GM19043 (cell line): Measurements from ENCODE around the gene GMFB.

Source experiments
- ATAC-seq: cut with Tn5 transposase; IDR thresholded peaks from one replicate; pipeline ENCODE4 v1.9.1; 2021; ENCODE audit warnings: low read depth; ENCODE audit not compliant: unreplicated experiment

The GMFB gene

DNA sequence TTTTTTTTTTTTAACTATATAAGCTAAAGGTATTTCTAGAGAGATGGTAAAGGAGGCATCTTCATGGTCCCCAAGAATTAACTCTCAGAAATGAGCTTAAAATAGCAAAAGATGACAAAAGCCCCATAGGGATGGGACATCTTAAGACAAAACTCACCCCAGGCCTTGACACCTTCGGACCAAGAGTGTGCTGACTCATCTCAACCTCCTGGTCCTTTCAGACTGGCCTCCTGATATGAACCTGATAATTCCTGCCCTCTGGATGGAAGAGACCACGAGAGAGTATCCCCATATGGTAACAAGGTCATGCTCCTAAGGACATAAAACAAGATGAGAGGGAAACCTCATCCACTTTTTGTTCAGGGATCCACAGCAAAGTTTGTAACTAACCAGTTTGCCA lies 8.4 kb upstream of the GMFB start:
- no peak for ATAC-seq

DNA sequence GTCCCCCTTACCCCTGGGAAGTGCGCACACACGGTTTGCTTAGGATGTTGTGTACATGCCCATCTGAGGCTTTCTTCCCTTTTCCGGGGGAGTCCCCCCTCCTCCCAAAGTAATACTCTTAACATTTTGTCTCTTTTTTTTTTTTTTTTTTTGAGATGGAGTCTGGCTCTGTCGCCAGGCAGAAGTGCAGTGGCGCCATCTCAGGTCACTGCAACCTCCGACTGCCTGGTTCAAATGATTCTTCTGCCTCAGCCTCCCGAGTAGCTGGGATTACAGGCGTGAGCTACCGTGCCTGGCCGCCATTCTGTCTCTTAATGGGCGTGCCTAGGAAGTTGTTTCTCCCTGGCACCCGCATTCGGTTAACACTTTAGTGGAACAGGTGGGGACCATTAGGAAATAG lies 4.5 kb upstream of the GMFB start:
- no peak for ATAC-seq

DNA sequence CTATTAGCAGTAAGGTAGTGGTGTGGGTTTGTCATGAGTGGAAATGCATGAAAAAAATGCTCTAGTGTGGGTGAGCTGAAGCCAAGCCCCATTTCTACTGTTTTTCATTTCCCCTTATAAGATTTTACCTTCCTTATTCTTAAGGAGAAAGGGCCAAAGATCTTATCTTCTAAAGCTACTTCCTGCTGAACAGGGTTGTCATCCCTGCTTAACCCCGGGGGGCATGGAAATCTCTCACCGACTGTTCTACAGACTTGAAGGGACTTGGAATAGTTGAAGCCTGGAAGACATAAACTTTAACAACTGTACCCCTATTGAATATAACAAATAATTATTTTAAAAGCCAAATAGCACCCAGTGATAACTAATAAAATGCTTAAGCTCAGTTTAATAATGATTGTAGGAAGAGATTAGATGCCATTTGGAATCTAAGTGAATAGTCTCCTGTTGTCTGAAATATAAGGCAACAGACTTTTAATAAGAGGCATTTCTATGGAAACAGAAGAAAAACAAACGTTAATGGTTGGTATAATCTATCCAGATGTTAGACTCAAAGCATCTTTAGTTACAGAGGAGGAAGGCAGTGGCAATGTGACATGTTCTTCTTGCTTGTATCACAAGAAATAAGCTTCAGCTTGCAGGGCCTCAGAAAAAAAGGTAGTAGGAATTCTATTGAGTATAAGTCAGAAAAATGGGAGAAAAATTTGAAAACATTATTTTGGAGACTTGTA lies 1.8 kb upstream of the GMFB start:
- no peak for ATAC-seq

GRCh38 chr14:54489731-54490444 lies 1.1 kb upstream of the GMFB start:
- no peak for ATAC-seq

DNA sequence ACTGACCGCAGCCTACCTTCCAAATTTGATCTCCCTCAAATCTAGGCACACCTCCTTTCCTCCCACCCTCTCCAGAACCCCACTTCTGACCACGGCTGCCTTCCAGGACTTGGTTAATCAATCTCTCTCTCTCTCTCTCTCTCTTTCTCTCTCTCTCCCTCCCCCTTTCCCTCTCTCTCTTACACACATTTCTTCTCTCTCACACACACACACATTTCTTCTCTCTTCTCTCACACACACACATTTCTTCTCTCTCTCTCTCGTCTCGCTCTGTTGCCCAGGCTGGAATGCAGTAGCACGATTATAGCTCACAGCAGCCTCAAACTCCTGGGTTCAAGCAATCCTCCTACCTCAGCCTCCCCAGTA lies 521 bp upstream of the GMFB start:
- peak; percentile 19 for ATAC-seq

DNA sequence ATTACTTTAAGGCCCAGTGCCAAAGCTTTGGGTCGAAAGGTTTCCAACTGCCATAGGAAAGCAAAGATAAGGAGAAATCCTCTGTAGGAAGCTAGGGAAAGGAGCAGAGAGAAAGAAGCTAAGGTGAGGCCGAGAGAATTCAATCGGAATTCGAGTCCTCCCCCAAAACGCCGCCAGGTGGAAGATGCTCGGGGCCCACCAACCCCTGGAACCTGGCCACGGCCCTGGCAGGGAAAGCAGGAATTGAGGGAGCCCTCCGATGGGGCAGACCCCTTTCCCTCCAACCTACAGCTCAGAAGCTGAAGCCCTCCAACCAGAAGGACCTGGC lies 498 bp downstream of the GMFB start:
- no peak for ATAC-seq

- ATAC-seq, result no peak
These were observed 1.0 kb downstream of the GMFB start for GRCh38 chr14:54487771-54488170.

- ATAC-seq, result no peak
These were observed 2.1 kb downstream of the GMFB start for GRCh38 chr14:54486685-54487084.

DNA sequence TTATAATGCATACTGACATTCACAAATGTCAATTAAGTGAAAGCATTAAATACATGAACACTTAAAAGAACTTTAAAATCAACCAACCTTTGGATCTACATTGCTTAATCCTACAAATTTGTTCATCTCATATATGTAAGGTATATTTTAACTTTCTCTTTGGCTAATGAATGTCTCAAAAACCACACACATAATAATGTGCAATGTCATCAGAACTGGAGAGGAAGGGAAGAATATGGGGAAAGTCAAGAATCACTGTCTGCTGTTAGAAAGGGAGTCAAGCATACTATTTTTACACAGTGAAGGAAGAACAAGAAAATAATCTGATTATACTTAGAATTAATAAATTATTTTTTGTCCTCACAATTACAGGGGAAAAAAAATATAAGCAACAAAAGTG lies 4.9 kb downstream of the GMFB start:
- ATAC-seq, result no peak

GRCh38 chr14:54483073-54483745 lies 5.6 kb downstream of the GMFB start:
- no peak for ATAC-seq

GRCh38 chr14:54481695-54482094 lies 7.1 kb downstream of the GMFB start:
- ATAC-seq, result no peak

- ATAC-seq, result no peak
These were observed 7.8 kb downstream of the GMFB start for GRCh38 chr14:54480830-54481562.

- ATAC-seq, result no peak
These were observed 10.1 kb downstream of the GMFB start for GRCh38 chr14:54478636-54479215.

DNA sequence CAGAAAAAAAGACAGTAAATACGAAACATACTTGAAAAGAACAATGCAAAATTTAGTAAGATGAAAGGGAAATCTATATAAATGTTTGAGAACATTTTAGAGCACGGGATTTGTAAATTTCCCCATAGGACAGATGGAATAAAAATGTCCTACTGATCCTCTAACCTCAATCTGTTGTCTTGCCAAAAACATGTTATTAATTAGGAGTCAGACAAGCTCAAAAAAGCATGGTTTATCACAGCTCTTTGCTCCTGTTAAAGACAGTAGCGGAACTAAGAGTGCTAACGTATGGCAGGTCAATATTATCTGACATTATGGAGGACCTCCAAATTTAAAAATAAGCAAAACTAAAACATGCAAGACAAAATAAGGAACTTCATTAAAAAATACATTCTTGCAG lies 12.9 kb downstream of the GMFB start:
- ATAC-seq, result no peak

- no peak for ATAC-seq
These were observed 13.4 kb downstream of the GMFB start for GRCh38 chr14:54475187-54475899.

DNA sequence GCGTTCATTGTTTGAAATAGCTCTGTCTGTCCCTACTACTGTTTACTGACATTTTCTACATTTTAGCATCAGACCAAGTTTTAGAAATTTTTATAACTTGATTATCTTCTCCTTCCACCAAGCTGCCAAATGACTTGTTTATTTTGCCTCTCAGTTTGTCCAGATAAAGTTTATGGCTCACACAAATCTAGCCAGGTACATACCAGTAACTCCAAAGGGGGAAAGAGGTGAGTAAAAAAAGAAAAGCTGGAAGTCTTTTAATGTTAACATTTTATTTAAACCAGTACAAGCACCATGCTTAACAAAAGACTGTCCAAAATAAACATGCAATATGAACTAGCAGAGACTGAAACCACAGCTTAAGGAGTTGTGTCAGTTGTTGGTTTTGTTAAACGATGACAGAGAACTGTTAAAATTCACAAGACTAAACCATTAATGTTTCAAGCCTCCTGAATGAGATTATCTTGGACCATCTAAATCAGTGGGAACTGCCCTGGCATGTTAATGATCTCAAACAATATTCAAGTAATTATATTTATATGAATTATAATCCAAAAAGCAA lies 14.5 kb downstream of the GMFB start:
- no peak for ATAC-seq

DNA sequence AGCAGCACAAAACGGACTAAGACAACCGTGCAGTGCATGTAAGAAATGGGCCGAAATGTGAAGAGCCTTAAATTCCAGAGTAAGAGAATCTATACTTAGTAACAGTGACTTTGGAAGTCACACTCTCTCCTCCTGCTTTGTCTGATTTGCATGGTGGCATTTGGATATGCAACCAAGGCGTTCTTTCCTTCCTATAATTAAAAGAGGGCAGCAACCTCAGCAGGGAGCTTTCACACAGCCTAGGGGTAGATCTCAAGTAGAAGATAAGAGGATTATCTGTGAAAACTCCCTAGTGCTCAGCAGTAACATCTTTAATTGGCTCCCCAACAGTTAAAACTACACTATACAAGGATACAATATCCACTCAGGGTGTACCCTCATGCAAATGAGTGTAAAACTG lies 16.5 kb downstream of the GMFB start:
- no peak for ATAC-seq

GRCh38 chr14:54471641-54472040 lies 17.1 kb downstream of the GMFB start:
- no peak for ATAC-seq

DNA sequence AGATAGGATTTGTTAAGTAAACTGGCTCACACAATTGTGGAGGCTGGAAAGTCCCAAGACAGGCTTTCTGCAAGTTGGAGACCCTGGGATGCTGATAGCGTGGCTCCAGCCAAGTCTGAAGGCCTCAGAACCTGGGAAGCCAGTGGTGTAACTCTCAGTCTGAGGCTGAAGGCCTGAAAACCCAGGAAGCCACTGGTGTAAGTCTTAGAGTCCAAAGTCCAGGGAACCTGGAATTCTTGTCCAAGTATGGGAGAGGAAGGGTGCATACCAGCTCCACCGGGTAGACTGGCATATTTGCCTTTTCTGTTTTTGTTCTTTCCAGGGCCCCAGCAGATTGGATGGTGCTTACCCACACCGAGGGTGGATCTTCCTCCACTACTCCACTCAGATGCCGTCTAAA lies 18.1 kb downstream of the GMFB start:
- no peak for ATAC-seq

DNA sequence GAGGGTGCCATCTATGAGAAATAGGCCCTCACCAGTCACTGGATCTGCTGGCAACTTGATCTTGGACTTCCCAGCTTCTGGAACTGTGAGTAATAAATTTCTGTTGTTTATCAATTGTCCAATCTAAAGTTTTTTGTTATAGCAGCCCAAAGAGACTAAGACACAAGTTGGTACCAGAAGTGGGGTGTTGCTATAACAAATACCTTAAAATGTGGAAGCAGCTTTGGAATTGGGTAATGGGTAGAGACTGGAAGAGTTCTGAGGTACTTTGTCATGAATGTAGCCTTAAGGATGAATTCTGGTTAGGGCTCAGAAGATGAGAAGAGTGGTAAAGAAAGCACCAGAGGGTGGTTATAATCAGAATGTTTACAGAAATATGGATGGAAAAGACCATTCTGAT lies 21.5 kb downstream of the GMFB start:
- ATAC-seq, result no peak
